GM12801 (cell line): ENCODE measurements around the gene ADAMTS3.

Experiments
- TF ChIP-seq, protein P1 (sequence below): IDR thresholded peaks from one replicate; pipeline ENCODE4 v1.5.1; 2011; ENCODE audit warnings: control low read depth; ENCODE audit not compliant: insufficient read length; ENCODE audit errors: extremely low read depth

Gene ADAMTS3

DNA sequence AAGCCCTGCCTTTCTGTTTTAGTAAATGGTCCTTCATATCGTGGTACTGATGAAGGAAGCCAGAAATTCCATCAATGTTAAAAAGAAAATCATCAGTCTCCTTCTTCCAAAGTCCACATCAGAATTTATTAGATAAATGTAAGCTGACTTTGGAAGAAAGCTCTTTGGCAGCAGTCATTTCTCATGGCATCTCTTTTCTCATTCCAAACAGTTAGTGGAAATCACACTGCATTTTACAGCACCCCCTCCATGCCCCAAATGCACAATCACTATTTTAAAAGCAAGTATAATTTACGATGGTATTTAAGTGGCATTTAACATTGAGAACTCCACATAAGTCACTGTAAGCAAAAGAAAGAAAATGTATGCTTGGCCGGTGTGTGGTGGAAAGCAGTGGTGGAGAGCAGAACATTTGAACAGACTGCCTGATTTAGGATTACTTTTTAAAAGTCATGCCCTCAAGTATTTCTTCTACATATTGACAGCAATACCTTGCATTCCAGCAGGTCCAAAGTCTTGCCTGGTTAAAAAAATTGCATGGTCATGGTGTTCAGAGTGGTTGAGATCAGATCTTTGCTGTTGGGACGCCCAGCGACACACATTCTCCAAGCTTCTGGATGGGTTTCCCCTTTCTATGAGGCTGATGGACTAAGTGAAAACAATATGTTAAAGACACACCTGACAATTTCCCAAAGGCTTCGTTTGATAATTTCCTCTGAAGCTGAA is 248.6 kb downstream of the ADAMTS3 start:
- TF ChIP-seq, protein P1, sequence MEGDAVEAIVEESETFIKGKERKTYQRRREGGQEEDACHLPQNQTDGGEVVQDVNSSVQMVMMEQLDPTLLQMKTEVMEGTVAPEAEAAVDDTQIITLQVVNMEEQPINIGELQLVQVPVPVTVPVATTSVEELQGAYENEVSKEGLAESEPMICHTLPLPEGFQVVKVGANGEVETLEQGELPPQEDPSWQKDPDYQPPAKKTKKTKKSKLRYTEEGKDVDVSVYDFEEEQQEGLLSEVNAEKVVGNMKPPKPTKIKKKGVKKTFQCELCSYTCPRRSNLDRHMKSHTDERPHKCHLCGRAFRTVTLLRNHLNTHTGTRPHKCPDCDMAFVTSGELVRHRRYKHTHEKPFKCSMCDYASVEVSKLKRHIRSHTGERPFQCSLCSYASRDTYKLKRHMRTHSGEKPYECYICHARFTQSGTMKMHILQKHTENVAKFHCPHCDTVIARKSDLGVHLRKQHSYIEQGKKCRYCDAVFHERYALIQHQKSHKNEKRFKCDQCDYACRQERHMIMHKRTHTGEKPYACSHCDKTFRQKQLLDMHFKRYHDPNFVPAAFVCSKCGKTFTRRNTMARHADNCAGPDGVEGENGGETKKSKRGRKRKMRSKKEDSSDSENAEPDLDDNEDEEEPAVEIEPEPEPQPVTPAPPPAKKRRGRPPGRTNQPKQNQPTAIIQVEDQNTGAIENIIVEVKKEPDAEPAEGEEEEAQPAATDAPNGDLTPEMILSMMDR = no peak

DNA sequence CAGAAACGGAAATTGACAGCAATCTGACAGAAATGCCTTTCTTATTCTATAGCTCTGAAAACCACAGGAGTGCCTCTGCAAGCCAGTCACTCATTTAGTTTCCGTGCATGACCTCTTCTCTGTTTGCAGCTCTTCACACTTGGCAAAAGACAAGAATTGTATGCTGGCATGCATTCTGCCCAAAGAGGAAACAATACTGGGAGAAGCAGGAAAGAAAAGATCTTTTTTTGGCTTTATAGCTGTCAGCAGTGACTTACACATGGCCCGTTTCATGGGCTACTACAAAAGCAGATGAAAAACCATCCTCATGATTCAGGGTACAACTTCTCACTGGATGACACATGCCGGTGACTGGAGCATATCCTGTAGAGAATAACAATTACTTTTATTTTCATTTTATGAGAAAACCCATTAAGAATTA is 249.4 kb downstream of the ADAMTS3 start:
- TF ChIP-seq, protein P1 = no peak

DNA sequence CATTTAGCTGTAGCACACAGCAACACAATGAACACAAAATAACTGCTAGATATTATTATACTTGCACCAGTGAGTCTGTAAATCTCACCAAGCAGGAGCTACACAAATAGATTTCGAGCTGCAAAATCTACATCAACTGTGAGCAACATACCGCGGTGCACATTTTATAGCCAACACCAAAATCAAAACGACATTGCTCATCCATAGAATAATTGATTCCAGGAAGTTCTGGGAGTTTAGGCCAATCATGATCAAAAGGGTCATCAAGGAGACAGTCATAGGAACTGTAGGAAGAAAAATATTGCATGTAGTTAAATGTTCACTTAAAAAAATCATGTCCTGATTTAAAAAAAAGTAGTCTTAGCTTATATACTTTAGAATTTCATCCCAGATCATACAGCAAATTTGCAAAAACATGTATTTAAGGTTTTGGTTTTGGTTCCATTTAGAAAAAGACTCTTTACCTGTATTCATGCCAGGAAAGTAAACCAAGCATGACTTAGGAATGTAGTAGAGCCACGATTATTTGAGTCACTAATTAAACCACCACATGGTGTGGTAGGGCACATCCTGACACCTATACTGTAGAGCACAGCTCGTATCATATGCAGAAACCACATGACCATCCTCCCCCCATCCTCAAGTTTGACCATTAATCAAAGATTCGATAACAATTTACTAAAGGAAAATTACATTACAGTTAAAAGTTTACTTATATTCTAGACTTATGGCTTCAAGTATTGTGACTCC is 250.4 kb downstream of the ADAMTS3 start:
- TF ChIP-seq, protein P1 = no peak

DNA sequence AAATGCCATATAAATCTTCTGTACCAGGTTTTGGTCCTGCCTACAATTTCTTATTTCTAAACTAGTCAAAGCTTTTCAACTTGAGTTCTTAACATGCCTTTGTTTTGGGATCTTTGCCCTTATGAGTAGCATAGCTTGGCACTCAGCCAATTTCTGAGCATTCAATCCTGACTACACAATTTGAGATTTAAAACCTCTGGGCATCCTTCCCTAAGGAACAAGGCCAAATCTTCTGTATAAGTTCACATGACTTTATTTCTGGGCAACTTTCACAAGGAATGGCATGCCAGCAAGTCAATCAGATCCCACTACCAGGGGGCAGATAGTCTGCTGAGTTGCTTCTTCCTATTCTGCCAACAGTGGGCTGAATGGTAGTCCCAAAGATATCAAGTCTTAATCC is 254.2 kb downstream of the ADAMTS3 start:
- TF ChIP-seq, protein P1 = no peak

DNA sequence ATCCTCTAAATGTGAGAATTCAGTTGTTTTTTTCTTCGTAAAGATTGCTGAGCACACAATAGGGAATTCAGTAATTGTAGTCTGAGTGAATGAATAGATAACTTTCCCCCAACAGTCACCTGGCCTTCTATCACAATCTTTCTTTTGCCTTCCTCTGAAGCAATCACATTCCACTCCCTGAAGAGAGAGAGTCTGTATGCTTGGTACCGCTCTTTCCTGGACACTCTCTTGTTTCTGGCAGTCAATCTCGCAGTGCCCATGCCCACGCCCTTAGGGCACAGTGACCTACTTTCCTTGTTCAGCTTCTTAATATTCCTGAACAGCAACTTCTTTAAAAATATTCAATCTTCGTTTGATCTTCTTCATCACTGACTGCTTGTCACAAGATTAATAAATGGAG is 255.9 kb downstream of the ADAMTS3 start:
- TF ChIP-seq, protein P1 = no peak

DNA sequence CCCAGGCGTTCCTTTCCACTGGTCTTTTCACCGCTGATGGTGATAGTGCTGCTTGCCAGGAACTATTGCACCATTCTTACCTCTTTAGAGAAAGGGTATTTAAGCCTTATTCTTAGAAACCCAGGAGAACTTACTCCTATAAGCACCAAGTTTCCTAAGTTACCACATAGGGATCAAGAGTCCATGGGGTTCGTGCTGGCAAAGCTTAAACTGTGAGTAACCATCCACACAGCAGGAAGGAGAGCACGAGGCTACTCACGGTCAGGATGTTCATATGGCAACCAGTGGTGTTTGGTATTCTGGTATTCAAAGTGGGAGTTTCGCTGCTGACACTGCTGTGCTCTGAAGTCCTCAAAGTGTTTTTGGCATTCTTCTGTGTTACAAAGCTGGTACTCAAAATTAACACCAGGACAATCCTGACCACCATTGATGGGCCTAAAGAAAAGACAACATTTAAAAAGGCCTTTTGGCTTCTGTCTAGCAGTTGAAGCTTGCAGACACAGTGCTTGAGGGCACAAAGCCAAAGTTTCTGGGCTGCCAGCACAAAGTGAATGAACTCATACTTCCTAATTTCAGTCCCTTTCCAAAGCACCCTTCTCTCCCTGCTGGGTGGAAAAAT is 256.9 kb downstream of the ADAMTS3 start:
- TF ChIP-seq, protein P1 = no peak

DNA sequence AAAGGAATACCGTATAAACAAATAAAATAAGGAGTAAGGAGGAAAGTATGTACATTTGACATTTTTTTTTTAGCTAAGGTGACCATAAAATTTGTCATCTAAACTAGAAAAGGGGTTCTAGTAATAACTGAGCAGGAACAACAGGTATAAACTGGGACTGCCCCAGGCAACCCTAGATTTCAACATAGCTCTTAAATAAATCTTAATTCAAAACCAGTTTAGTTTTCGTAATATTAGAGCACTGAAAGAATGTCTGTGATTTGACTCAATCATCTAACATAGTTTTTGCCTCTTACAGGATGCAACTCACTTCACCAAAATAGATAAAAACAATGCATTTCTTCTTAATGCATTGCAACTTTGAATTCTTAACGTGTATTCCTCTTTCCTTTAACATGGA is 257.7 kb downstream of the ADAMTS3 start:
- TF ChIP-seq, protein P1 = no peak
